ENCODE data around the gene CSH2. TPM values are rescaled to one million over a fixed set of nuclear protein-coding genes. Genes with fewer than 3 reads are reported as not detected.

Gene CSH2
- total and polyA plus RNA-seq, 2 of the 8 experiments (the other 6 are each of a cell fraction or from before 2014, with no cell fraction given): 0.43 TPM; not detected in 1

DNA sequence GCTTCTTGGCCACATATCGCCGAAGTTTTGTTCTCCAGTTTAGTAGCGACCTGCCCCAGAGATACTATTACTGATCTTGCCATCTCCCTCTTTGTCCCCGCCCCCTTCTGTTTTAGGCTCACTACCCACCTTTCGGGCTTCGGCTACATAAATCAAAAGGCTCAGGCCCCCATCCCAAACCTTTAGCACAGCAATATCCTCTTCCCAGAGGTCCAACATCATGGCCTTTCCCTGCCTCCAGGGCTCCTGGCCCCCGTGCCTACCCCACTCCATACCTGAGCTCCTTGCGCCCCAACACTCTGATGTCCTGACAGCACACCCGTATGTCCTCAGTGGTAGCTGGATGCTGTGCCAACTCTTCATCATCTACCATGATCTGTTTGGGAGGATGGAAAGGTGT is 49.1 kb downstream of the CSH2 start:
- peaks cover 0 to 36% of the 10 kb centered on the region in 2 experiments; a peak in 3 of 4 replicates for H3K79me2 ChIP-seq (ENCODE audit: control insufficient read depth in 1 of 2, insufficient read depth in 2 of 2, low read length in 2 of 2)
- no peak overlapping the region for H2AK5ac ChIP-seq (ENCODE audit: low read depth, low read length)
- H4K5ac ChIP-seq (ENCODE audit: insufficient read length, low read depth, low read length): no peak overlapping the region
- DNase-seq (ENCODE audit: low read depth in 1 of 2, low spot score in 2 of 2) (no peak), FAIRE-seq (no peak)
- no peak overlapping the region for H2BK5ac ChIP-seq (ENCODE audit: low read depth, low read length)
- no peak overlapping the region for H2BK15ac ChIP-seq (ENCODE audit: low read length)
- H3K23me2 ChIP-seq (ENCODE audit: low read depth, low read length): peaks cover 8% of the 10 kb centered on the region
- no peak overlapping the region for H2AFZ ChIP-seq (ENCODE audit: low read length)
- H3K4me2 ChIP-seq (ENCODE audit: insufficient read depth in 1 of 2, low read depth in 2 of 2, low read length in 2 of 2): no peak overlapping the region
- H4K20me1 ChIP-seq (replicated peaks in 1 of 2; ENCODE audit: control insufficient read depth in 1 of 2, insufficient read depth in 2 of 2, low read length in 2 of 2): peaks cover 5 to 24% of the 10 kb centered on the region in 2 experiments
- H3K4me3 ChIP-seq (ENCODE audit: extremely low read depth in 1 of 4, insufficient read depth in 2 of 4, low read depth in 3 of 4, low read length in 4 of 4): no peak overlapping the region
- no peak overlapping the region for H3K56ac ChIP-seq (replicated peaks; ENCODE audit: insufficient read length, low read depth, low read length)
- peaks cover 47 to 72% (median 65%) of the 10 kb centered on the region in 4 experiments for H3K36me3 ChIP-seq (ENCODE audit: control insufficient read depth in 2 of 4, insufficient read depth in 4 of 4, low read length in 3 of 4)
- no peak overlapping the region for H3K9ac ChIP-seq (replicated peaks in 1 of 4; ENCODE audit: extremely low read depth in 1 of 4, low read depth in 3 of 4, low read length in 3 of 4)
- CTCF ChIA-PET (ENCODE audit: partially characterized antibody): interaction anchor here (0.7 to 7.5 kb wide), 3 partner anchors 9 to 23 kb away, joined by 3 to 61 read pairs (median 4); no protein-coding TSS in a partner anchor
- peaks cover 0 to 3% (median 0%) of the 10 kb centered on the region in 4 experiments; a peak in 1 of 7 replicates for H3K4me1 ChIP-seq (replicated peaks in 1 of 4; ENCODE audit: control insufficient read depth in 3 of 4, insufficient read depth in 4 of 4, low read length in 3 of 4)
- H3K4ac ChIP-seq (replicated peaks; ENCODE audit: insufficient read length, low read depth, low read length): no peak overlapping the region
- H3K23ac ChIP-seq (ENCODE audit: insufficient read length): no peak overlapping the region
- no peak overlapping the region for H3K14ac ChIP-seq (ENCODE audit: insufficient read length)
- H3K27ac ChIP-seq (ENCODE audit: low read depth, low read length): no peak overlapping the region
- H2BK12ac ChIP-seq (ENCODE audit: low read depth, low read length): no peak overlapping the region
- no peak overlapping the region for H2BK120ac ChIP-seq (replicated peaks; ENCODE audit: low read depth, low read length)
- H3K9me3 ChIP-seq (ENCODE audit: insufficient read depth in 2 of 2, low read depth in 1 of 2, low read length in 1 of 2): no peaks in the 10 kb centered on the region
- peaks cover 9% of the 10 kb centered on the region; the same call in 1 of the 2 replicates for H3K79me1 ChIP-seq (ENCODE audit: low read depth, low read length)
- H3K27me3 ChIP-seq (replicated peaks in 1 of 4; ENCODE audit: control insufficient read depth in 3 of 4, extremely low read depth in 1 of 4, insufficient read depth in 3 of 4, low read length in 3 of 4): no peaks in the 10 kb centered on the region
- POLR2A ChIA-PET (ENCODE audit: partially characterized antibody): interaction anchor here (1.1 to 32.3 kb wide), 7 partner anchors 4 to 82 kb away, joined by 3 to 593 read pairs (median 7); partner anchors contain the start of genes CCDC47, DDX42, FTSJ3 and PSMC5
- no peak overlapping the region; the same call in 1 of the 2 replicates for H4K8ac ChIP-seq (ENCODE audit: extremely low read depth, insufficient read depth, low read length)
- H3K18ac ChIP-seq (ENCODE audit: extremely low read depth, low read length): no peak overlapping the region
- H4K91ac ChIP-seq (replicated peaks; ENCODE audit: insufficient read length, low read length): no peak overlapping the region
- no peak overlapping the region for H2BK20ac ChIP-seq (ENCODE audit: low read length)
- WGBS, 2 experiments (ENCODE audit: extremely low coverage in 1 of 2, insufficient coverage in 1 of 2, insufficient read length in 1 of 2, insufficient replicate concordance in 2 of 2, low coverage in 1 of 2, low lambda C conversion rate in 2 of 2, missing lambda C conversion rate in 1 of 2): 93% methylated on average over 9 of the region's 9 CpGs; no CpG with 5 or more reads in 1 of the 2 experiments
- TF ChIP-seq JUND (IDR thresholded peaks at IDR 0.05; ENCODE audit: low read length): no peak
- no peak for TF ChIP-seq SUZ12 (IDR thresholded peaks at IDR 0.05; ENCODE audit: low read length)
- no peak for TF ChIP-seq EZH2 (IDR thresholded peaks at IDR 0.05; ENCODE audit: low read depth, low read length, severe bottlenecking)
- TF ChIP-seq, protein P1, sequence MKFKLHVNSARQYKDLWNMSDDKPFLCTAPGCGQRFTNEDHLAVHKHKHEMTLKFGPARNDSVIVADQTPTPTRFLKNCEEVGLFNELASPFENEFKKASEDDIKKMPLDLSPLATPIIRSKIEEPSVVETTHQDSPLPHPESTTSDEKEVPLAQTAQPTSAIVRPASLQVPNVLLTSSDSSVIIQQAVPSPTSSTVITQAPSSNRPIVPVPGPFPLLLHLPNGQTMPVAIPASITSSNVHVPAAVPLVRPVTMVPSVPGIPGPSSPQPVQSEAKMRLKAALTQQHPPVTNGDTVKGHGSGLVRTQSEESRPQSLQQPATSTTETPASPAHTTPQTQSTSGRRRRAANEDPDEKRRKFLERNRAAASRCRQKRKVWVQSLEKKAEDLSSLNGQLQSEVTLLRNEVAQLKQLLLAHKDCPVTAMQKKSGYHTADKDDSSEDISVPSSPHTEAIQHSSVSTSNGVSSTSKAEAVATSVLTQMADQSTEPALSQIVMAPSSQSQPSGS (IDR thresholded peaks at IDR 0.05; ENCODE audit: low read length): no peak
- TF ChIP-seq EP300 (IDR thresholded peaks at IDR 0.05; ENCODE audit: borderline replicate concordance in 1 of 2, low read depth in 2 of 2, low read length in 2 of 2): no peak
- no peak for TF ChIP-seq NANOG (IDR thresholded peaks at IDR 0.05; ENCODE audit: insufficient read depth, low read depth, low read length, poor library complexity, severe bottlenecking)
- TF ChIP-seq SP4 (IDR thresholded peaks at IDR 0.05; ENCODE audit: low read length): no peak
- no peak for TF ChIP-seq RNF2 (IDR thresholded peaks at IDR 0.05; ENCODE audit: borderline replicate concordance, low read depth, low read length, missing control alignments, poor library complexity, severe bottlenecking)
- no peak for TF ChIP-seq CEBPB (IDR thresholded peaks at IDR 0.05; ENCODE audit: low read depth, low read length)
- no peak for TF ChIP-seq POLR2A (IDR thresholded peaks at IDR 0.05; ENCODE audit: control extremely low read depth in 1 of 2, low read depth in 2 of 2, low read length in 2 of 2)

All from H1 (cell line).